SK-N-MC (cell line): ENCODE data around the gene NLGN3.

Experiments
- EZH2 ChIP-seq: fragments of 200-600 bp; sonication (generic); IDR thresholded peaks from one replicate; pipeline ENCODE4 v1.6.1; 2017; ENCODE audit warnings: antibody characterized with exemption
- FOXP2 ChIP-seq: optimal IDR thresholded peaks from 2 replicates; pipeline ENCODE3; 2011; ENCODE audit warnings: mild to moderate bottlenecking, moderate library complexity; ENCODE audit not compliant: insufficient read depth; ENCODE audit errors: extremely low read length, control extremely low read depth
- POLR2AphosphoS5 ChIP-seq: IDR thresholded peaks from 2 replicates; pipeline ENCODE4 v1.6.1; 2012; ENCODE audit warnings: mild to moderate bottlenecking, low read depth, low read length, borderline replicate concordance

DNA sequence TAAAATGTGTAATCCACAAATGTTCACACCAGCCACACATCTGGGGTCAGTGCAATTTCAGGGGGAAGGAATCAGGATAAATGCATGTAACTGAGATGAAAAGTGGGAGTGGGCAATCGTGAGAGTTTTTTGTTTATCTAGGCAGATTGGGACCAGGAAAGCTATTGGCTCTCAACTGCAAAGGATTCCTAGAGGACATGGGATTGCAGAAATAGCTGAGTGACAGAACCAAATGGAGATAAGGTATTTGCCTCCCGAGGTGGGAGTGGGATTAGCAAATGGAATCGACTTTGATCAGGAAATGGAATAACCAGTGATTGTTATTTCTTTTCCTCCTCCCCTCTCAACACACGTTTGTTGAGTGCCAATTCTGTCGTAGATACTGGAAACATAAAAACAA, 39.5 kb downstream of the NLGN3 start:
- TF ChIP-seq EZH2 (no peak), POLR2AphosphoS5 (no peak), FOXP2 (no peak)
